ENCODE data around the gene CCNDBP1.

- no peak for TF ChIP-seq MAX (IDR thresholded peaks at IDR 0.05)
- no peak for TF ChIP-seq CTCF (IDR thresholded peaks at IDR 0.05 in 2 of 3, conservative IDR thresholded peaks at IDR 0.05 in 1 of 3; ENCODE audit: borderline replicate concordance in 1 of 3, insufficient read depth in 1 of 3, low read depth in 2 of 3, low read length in 2 of 3)
These were observed 57.9 kb downstream of the CCNDBP1 start for GRCh38 chr15:43243020-43243645.
